ENCODE measurements around the gene CCDC148.

DNA sequence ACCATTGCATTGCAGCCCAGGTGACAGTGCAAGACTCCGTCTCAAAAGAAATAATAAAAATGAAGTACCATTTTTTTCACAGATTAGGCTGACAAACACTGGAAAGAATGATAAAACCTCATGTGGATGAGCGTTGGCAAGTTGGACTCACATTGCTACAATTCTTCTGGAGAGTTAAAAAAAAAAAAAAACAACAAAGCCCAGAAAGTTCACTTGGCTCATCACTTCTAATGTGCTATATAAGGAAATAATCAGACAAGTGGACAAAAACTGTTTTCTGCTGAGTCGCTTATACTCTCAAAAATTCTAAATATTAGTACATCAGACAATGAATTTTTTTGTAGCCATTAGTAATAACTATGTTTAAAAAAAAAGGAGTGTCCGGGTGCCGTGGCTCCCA is 38.6 kb upstream of the CCDC148 start:
- TF ChIP-seq, protein P1, sequence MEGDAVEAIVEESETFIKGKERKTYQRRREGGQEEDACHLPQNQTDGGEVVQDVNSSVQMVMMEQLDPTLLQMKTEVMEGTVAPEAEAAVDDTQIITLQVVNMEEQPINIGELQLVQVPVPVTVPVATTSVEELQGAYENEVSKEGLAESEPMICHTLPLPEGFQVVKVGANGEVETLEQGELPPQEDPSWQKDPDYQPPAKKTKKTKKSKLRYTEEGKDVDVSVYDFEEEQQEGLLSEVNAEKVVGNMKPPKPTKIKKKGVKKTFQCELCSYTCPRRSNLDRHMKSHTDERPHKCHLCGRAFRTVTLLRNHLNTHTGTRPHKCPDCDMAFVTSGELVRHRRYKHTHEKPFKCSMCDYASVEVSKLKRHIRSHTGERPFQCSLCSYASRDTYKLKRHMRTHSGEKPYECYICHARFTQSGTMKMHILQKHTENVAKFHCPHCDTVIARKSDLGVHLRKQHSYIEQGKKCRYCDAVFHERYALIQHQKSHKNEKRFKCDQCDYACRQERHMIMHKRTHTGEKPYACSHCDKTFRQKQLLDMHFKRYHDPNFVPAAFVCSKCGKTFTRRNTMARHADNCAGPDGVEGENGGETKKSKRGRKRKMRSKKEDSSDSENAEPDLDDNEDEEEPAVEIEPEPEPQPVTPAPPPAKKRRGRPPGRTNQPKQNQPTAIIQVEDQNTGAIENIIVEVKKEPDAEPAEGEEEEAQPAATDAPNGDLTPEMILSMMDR (IDR thresholded peaks at IDR 0.05), result no peak
- no peak for TF ChIP-seq POLR2A (IDR thresholded peaks at IDR 0.05)

Data from esophagus squamous epithelium (tissue), 4 donors.